ENCODE measurements around the gene MKKS.
"Not testable (repeated sequence)": the region's sequence is repeated elsewhere in the genome, so short reads cannot be mapped to it uniquely, and the experiment has no call there.

Gene MKKS

DNA sequence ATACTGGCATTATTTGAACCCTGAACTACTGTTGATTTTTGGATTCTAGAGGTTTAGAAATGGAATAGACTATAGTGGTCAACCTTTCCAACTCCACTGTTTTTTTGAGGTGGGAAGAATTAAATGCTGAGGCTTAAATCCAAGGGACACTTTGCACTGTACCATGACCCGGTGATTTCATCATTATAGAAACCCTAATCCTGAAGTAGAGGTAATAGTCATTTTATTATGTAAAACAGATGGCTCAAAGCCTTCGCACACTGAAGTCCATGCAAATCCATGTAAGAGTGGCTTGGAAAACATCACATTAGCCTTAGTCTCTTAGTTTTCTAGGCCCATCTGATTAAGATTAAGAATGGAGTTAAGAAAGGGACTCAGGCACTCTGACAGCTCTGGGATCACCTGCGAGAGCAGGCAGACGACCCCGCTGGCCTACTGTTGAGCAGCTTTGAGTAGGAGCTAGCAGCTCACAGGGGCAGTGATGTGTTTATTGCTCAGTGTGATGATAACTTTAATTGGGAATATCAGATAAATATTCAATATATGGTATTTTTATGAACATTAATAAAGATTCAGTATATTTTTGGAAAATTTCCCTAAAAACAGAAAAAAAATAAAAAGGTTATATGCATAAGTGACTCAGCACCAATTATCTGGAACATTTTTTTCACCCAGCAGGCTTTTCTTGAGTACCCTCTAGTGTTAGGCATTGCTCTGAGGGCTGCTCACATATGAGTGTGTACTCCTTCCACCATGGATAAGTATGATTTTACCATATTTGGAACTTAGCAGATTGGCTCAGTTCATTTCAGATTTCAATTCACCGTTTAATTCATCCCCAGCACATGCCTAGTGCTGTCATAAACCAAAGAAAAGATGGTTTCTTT, 14.5 kb upstream of the MKKS start:
- DNase-seq = no peak

DNA sequence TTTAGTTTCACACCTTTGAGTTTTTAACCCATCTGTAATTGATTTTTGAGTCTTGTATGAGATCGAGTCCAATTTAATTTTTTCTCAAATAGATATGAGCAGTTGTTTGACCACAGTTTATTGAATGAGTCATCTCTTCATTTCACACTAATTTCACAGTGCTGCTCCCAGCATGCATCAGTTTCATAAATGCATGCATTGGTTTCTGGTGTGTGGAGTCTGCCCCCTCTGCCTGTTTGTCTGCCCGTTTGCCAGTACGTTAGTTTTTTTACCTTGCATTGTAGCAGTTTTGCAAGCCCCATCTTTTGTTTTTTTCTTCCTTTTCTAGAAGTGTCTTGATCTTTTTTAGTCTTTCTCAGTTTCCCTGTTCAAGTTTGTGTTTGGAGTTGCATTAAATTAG, 13.0 kb upstream of the MKKS start:
- peak; percentile 47 for DNase-seq

DNA sequence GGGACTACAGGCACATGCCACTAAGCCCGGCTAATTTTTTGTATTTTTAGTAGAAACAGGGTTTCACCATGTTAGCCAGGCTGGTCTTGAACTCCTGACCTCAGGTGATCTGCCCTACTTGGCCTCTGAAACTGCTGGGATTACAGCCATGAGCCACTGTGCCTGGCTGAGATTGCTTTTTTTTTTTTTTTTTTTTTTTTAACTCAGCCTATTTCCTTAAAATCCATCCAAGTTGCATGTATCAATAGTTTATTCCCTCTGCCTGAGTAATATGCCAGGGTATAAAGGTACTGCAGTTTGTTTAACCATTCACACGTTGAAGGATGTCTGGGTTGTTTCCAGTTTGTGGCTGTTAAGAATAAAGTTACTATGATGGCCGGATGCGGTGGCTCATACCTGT, 11.7 kb upstream of the MKKS start:
- DNase-seq = no peak

DNA sequence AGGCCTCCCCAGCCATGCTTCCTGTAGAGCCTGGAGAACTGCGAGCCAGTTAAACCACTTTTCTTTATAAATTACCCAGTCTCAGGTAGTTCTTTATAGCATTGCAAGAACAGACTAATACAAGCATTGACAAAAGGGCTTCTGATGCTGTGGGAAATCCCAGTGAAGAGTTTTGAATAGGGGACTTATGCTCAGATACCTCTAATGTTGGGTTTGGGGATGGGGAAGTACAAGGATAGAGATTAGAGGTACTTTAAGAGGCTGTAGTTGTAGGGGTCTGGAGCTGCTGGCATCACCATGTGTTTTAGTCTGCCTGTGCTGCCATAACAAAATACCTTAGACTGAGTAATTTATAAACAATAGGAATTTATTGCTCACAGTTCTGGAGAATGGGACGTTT, 9.9 kb upstream of the MKKS start:
- DNase-seq = no peak

DNA sequence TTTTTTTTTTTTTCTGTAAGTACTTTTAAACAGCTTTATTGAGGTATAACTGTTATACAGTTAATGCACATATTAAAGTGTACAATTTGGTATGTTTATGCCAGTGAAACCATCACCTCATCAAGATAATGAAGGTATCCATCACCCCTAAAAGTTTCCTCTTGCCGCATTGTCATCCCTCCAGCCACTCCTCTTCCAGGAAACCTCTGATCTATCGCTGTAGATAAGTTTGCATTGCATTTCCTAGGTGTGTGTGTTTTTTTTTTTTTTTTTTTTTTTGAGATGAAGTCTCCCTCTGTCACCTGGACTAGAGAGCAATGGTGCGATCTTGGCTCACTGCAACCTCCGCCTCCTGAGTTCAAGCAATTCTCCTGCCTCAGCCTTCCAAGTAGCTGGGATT, 4.2 kb upstream of the MKKS start:
- DNase-seq = no peak

DNA sequence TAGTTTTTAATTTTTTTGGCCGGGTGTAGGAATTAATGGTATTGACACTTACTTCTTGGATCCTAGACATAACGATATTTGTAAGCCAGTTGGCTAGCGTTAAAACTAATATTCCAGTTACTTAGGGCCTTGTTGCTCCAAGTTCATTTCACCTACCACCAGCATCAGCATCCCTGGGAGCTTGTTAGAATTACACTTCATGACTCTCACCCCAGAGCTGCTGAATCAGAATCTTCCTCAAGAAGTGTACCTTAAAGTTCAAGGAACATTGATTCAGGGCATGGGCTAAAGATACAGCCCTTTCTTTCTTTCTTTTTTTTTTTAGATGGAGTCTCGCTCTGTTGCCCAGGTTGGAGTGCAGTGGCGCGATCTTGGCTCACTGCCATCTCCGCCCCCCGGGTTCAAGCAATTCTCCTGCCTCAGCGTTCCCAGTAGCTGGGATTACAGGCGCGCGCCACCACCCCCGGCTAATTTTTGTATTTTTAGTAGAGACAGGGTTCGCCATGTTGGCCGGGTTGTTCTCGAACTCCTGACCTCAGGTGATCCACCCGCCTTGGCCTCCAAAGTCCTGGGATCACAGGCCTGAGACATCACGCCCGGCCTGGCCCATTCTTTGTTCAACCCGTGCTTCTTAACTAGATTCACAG, 2.2 kb upstream of the MKKS start:
- DNase-seq = no peak

DNA sequence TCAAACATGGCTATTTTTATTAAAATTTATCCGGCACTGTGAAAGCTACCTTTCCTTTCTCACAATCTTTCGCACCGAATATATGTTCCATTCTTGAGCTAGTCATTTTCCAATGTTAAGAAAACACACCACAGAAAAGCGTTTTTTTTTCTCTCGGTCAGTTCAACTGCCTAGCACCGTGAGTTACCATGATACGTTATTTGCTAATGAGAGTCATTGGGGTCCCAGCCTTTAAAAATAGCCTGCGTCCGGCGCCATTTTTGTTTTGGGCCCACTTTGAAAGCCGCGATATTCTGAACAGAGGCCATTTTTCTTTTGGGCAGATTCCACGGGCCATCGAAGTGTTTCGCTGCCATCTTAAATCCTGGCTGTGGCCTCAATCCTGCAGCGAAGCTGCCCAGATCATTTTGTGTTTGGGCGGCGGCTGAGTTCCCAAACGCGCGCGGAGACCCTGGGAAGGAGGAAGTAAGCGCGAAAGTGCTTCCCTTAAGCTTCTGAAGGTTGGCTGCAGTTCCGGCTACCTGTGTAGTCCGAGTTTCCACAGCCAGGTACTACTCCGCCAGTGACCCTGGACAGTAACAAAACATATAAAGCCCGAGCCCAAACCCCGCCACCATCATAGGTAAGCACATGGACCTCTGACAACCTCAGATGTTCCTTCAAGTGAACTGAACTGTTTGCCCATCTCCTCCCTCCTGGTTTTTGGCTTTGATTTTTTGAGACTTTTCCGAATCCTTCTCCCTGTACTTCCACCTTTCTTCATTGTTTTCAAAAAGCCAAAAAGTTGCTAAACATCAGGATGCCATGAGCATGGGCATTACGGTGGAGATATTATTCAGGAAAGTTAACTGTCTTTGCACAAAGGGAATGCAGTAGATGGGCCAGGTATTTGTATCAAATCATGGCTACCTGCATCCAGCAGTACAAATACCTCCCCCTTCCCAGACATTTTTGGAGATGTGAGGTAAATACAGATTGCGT, 1.1 kb upstream of the MKKS start, which contains the start of gene SLX4IP:
TSS of gene SLX4IP (plus strand) at position 474 of the 981 bp plus-strand sequence. CDS start 22,900 bp downstream, outside the sequence.
- peak; percentile 82 for DNase-seq

DNA sequence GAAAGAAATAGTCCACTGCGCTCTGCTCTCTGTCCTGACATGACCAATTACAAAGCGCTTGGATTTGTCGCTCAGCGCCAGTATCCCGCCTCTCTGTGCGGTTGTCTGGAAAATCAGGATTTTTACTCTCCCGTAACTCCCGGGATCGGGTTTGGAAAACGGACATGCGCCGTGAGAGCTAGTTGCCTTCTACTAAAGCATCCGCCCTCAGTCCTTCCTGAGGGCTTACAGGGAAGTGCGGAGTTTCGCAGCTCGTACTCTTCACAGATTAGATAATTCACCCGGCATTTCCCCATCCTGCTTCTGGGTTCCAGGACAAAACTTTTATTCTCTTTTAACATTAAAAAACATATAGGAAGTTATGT, 427 bp upstream of the MKKS start:
- DNase-seq = peak; percentile 76

DNA sequence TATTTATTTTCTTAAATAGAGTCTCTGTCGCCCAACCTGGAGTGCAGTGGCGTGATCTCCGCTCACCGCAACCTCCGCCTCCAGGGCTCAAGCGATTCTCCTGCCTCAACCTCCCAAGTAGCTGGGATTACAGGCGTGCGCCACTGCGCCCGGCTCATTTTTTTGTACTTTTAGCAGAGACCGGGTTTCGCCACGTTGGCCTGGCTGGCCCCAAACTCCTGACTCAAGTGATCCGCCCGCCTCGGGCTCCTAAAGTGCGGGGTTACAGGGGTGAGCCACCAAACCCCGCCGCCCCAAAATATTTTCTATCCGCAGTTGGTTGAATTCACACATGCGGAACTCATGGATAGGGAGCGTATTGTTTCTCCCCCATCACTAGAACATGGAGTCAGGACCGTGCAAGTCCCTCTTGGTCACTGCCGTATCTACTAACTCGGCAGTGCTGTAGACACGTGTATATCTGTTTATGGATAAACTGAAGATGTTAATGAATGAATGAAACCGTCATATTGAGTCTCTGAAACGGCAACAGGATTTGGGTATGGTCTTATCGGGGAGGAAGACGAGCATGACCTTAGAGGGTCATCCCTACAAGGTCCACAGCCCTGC, 904 bp downstream of the MKKS start:
- DNase-seq = no peak

DNA sequence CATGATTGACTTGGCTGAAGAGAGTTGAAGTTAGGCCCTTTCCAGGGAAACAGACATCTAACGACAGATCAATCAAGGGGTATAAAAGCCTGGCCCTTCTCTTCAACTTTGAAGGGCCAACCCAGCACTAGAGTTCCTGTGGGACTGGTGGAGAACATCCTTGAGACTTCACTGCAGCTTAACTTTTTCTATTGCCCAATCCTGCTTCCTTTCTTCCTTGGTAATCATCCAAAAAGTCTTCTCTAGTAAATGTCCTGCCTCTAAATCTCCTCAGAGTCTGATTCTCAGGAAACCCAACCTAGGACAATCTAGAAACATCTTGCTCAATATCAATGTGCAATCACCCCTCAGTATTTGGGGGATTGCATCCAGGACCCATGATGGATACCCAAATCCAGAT, 1.9 kb downstream of the MKKS start:
- no peak for DNase-seq

DNA sequence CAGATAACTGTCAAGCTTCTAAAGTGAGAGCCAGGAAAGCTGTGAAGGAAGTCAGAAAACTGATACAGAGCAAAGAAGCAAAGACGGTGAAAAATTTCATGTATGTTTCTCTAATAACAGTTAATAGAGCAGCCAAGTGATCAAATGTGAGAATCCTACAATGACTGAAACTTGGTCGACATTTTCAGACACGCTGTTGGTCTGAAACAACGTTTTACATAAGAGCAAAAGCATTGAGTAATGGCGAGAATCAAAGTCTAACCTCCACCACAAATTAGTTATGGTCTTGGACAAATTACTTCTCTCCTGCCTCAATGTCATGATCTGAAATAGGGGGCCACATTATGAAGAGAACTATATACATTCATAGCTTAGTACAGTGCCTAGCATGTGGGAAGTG, 3.3 kb downstream of the MKKS start:
- no peak for DNase-seq

DNA sequence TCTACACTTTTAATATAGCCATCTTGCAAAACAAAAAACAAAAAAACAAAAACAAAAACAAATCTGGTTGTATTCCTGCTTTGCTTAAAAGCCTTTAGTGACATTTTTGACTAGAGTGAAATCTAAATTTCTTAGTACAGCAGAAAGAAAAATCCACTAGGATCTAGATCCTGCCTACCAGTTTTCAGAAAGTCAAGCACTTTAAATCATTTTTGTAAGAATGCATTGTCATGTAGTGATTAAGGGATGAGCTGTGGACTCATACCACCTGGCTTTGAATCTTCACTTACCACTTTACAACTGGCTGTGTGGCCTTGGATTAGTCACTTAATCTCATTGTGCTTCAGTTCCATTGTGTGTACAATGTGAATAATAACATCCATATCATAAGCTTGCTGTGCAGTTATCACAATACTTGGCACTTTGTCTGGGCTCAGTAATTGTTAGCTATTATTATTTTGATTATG, 4.0 kb downstream of the MKKS start:
- no peak for DNase-seq

DNA sequence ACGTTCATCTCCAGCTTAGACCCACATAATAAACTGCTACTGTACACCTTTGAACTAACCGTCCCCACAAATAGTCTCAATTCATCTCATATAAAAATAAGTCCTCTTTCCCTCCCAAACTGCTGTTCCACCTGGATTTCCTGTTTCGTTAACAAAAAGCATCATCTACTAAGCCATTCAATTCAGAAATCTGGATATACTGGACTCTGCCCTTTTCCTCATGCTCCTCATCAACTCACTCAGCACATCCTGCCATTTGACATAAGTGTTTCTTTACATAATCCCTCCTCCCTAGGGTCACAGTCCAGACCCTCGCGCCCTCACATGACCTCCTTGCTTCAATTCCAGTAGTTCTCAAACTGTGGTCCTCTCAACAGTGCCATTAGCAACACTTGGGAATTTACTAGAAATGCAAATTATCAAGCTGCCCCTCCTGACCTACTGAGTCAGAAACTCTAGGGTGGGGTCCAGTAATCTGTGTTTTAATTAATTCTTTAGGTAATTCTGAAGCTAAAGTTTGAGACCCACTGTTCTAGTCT, 4.5 kb downstream of the MKKS start:
- no peak for DNase-seq

DNA sequence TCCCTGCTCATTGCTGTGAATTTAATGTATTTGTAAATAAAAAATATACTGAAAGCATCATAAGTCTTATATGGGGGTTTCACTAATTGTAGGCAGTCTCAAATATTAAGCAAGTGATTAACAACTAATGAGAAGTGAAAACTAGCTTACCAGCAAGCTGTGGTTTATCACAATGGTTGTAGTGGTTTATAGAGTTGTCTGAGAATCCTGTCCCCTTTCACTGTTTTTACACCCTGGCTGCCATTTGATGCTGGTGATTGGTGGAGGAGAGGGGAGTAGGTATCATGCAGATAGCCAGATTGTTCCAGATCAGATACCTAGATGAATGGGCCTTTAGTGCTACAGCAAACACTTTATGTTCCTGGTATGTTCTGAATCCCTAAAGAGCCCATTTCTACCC, 6.0 kb downstream of the MKKS start:
- DNase-seq = no peak

DNA sequence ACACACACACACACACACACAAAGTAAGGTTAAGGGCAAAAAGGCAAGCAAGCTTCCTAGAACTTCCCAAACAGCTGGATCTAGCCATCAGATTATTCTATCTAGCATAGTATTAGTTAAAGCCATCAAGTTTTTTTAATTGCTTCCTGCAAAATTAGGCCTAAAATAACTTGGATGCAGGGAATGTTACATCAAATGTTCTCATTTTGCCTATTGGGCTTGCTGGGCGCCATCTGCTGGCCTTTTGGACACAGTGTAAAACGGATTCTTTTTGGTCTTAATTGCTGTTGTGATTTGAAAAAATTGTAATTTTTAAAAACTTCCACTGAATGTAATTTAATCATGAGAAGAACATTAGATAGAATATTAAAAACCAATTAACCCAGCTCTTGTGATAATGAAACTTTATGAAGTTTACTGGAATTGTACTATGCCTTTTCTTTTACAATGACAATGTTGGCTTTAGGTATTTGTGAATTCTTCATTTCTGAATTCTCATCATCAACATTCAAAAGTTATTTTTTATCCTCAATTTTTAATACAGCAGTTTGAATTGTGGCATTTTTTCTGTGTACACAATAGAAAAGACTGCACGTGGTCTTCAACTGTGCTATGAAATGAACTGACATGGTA, 6.8 kb downstream of the MKKS start:
- peak; percentile 33 for DNase-seq

DNA sequence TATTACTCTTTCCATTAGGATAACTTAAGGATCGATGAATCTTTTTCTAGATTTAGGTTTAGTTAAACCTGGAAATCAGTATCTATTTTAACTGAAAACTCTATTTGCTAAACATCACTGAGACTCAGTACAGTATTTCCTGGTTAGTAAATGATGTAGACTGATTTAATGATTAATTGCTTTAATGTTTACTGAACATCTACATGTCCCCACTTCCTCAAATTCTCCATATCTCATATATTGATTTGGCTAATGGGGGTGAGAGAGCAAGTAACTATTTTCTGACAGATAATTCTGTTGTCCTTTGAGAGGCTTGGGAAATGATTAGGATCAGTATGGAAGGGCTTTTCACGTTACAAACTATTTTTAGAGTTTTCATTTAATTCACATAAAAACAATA, 10.3 kb downstream of the MKKS start:
- no peak for DNase-seq

DNA sequence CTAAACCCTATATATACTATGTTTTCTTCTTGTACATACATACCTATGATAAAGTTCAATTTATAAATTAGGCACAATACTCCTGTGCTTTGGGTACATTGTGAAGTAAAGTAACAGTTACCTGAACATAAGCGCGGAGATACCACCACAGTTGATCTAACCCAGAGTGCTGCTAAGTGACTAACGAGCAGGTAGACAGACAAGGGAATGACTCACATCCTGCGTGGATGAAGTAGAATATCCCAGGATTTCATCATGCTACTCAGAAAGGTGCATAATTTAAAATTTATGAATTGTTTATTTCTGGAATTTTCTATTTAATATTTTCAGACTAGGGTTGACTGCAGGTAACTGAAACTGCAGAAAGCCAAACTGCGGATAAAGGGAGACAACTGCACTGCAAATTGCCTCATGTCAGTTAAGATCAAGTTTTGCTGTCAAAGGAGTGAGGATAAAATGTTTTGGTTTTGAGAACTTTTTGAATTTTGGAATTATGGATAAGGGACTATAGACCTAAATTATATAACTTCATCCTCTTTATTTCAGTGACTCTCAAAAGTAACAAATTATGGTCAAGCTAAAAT, 14.4 kb downstream of the MKKS start:
- no peak for DNase-seq

DNA sequence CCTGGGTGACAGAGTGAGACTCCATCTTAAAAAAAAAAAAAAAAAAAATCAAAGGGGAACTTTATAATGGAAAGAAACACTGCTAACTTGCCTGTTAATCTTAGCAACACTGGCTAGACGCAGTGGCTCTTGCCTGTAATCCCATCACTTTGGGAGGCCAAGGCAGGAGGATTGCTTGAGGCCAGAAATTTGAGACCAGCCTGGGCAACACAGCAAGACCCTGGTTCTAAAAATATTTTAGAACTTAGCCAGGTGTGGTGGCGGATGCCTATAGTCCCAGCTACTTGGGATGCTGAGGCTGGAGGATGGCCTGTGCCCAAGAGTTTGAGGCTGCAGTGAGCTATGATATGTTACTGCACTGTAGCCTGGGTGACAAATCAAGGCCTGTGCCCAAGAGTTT, 16.8 kb downstream of the MKKS start:
- not testable (repeated sequence) for DNase-seq

DNA sequence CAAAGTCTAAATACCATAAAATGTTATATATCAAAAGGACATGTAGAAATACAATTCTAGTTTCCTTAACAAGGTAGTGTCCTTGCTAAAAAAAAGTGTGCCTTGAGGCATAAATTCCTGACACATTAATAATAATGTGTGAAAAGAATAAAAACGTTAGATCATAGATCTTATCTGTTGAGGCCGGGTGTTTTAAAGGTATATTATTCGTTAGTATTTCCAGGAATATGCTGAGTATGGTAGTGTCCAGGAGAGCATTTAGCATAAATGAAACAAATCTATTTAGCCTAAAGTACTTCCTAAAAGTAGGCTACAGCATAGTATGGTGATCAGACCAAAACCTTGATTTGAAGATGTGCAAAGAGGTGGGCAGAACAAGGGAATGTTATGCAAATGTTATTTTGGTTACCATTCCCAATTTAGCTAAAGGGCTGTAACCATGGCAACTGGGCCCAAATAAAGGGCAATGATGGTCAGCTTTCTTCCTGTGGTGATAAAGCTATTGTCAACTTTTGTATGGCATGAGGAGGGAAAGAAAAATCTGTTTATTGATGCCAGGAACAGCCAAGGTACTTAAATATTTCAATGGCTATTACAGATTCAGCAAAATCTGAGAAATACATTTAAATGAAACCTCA, 18.9 kb downstream of the MKKS start:
- DNase-seq = no peak

DNA sequence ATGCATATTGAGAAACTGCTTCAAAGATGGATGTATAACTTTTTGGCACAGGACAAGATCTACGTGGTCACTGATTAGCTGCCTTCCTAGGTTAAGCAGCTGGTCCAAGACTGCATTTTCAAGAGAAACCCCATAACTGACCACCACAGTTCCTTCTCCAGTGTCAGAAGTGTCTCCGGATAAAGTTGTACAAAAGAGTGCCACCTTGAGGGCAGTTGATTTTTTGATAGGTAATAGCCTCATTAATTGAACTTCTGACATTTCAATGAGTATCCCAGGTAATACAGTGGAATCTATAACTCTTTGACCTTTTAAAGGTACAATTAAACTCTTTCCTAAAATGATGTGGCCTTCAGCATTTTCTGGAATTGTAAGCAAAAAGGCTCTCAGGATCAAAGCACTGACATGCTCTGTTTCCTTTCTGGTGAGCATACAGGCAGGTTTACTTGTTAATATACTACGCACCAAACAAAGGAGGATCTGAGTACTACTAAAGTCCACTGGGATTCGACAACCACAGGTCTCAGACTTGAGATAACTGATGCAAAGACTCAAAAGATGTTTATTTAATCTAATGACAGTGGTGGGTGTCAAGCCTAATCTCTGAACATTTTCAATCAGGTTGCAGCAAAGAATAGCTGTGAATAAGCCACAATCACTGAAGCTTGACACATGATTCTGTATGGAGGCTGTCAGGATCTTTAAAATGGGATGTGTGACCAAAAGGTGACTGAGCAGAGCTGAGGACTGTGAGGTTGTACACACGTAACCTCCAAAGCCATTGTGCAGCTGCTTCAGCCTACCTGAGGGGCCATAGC, 21.2 kb downstream of the MKKS start:
- DNase-seq = no peak

Measured in stimulated activated naive CD4-positive, alpha-beta T cell treated with Interleukin-2 at 50 U/mL for 16 hours (primary cell).